SK-N-SH (cell line): ENCODE results near the gene GLCE.

ENCODE experiments used
- CTCF ChIP-seq: fragments of 200-600 bp; sonication (generic); IDR thresholded peaks from 2 replicates; pipeline ENCODE4 v1.6.1; 2017; ENCODE audit warnings: antibody characterized with exemption, mild to moderate bottlenecking, moderate library complexity
- EP300 ChIP-seq, 2 experiments: IDR thresholded peaks; 2 replicates each; pipeline versions ENCODE4 v1.4.0 to v1.6.1; 2012; ENCODE audit warnings: borderline replicate concordance in 1 of 2, low read depth in 1 of 2, low read length in 1 of 2
- GATA2 ChIP-seq: sonication (generic); formaldehyde crosslinking; IDR thresholded peaks from 2 replicates; pipeline ENCODE4 v1.5.0; 2020; ENCODE audit warnings: mild to moderate bottlenecking, missing genetic modification reagents
- MXI1 ChIP-seq: IDR thresholded peaks from 2 replicates; pipeline ENCODE4 v1.6.1; 2012; ENCODE audit warnings: mild to moderate bottlenecking, low read depth, low read length, improper control_type of control experiment
- REST ChIP-seq: IDR thresholded peaks from 2 replicates; pipeline ENCODE4 v1.6.1; 2012; ENCODE audit warnings: mild to moderate bottlenecking, low read depth, low read length, moderate library complexity
- RFX5 ChIP-seq: IDR thresholded peaks from 2 replicates; pipeline ENCODE4 v1.6.1; 2012; ENCODE audit warnings: mild to moderate bottlenecking, improper control_type of control experiment, low read length
- RXRA ChIP-seq: IDR thresholded peaks from 2 replicates; pipeline ENCODE4 v1.4.0; 2012; ENCODE audit warnings: low read depth, mild to moderate bottlenecking, borderline replicate concordance
- USF2 ChIP-seq: fragments of 150-350 bp; IDR thresholded peaks from 2 replicates; pipeline ENCODE4 v1.6.1; 2017; ENCODE audit warnings: antibody characterized with exemption, low read length, low read depth, borderline replicate concordance

- TF ChIP-seq RXRA, result no peak
- TF ChIP-seq GATA2 (CRISPR knock-in tag), result no peak
- TF ChIP-seq REST, result no peak
- no peak for TF ChIP-seq MXI1
- TF ChIP-seq CTCF, result no peak
- no peak for TF ChIP-seq EP300 (IDR thresholded peaks at IDR 0.05; ENCODE audit: borderline replicate concordance in 1 of 2, low read depth in 1 of 2, low read length in 1 of 2)
- no peak for TF ChIP-seq USF2
- TF ChIP-seq RFX5, result no peak
Measured at GRCh38 chr15:69190091-69190490, 29.7 kb downstream of the GLCE start.
